NCI-H2107 treated with DMSO at 0.1 percent for 48 hours (cell line): ENCODE measurements around the gene C4orf50.
"Not testable (repeated sequence)": the region's sequence is repeated elsewhere in the genome, so short reads cannot be mapped to it uniquely, and the experiment has no call there.

Experiments used
- DNase-seq: peaks from one replicate; lab custom pipeline; 2025; ENCODE audit not compliant: unreplicated experiment; lab: John Stamatoyannopoulos, UW

C4orf50 gene

DNA sequence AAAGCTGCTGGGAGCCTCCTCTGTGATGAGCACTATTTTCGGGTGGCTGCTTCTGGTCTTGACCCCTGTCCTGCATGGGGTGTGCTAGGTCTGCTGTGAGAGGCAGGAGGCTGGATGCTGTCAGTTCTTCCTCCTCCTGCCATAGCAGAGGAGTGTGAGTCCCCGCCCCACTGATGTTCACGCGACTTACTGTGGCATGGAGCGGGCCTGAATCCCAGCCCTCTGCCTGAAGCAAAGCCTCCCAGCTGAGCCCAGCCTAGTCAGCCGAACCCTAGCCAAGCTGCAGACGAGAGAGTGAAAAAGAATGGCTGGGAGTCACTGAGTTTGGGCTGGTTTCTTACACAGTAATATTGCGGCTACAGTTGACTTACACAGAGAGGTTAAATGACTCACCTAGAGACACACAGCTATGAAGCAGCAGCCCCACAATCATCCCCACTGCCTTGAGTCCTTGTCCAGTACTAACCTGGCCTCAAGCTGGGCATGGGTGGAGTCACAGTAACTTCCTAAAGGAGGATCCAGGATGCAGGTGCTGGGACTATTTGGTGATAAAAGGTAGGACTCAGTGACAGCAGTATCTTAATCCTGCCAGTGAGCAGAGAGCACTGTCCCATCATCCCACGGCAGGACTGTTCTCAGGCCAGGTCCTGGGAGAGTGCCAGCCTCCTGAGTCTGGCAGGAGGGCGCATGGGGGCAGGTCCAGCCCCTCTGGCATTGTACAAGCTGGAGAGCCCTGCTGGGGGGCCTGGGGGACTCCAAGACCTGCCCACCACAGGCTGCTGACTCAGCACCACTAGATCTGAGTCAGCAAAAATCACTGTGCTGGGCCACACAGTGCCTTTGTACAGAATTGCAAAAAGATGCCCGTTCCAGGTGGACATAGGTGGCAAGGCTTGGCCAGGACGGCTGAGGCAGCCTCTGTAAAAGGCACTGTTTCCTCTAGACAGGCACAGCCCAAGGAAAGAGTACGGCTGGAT, 65.0 kb downstream of the C4orf50 start:
- DNase-seq = no peak

- no peak for DNase-seq
Measured at GRCh38 chr4:5952286-5952974, 65.8 kb downstream of the C4orf50 start.

DNA sequence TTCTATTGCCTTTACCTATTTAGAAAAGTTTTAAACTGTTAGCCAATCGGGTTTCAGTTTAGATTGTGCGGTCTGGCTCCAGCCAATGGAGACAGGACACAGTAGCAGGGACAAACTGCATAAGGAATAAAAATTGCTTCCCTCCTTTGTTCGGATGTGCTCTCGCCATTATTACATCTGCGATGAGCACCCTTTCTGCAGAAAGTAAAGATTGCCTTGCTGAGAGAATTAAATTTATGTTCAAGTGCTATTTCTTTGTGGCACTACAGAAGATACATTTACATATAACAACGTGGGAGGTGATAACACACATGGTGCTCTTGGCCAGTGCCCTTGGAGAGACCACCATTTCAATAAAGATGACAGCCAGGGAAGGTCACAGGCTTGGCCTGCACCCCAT, 71.6 kb downstream of the C4orf50 start:
- not testable (repeated sequence) for DNase-seq

DNA sequence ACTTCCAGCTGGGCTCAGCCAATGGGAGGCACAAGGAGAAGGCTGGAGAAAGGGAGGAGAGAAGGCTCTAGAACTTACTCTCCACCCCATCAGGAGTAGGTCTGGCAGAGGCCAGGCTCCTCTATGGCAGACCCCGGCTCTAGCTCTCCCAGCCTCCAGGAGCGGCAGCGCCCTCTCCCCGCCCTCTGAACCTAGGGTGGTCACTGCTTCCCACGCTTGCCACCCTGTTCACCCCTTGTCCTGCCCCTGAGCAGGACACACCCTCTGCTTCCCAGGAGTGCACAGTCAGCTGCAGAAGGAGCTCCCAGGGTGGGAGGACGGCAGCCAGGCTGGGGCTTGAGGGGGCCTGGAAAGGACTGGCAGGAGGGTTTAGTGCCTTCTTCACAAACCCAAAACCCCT, 72.3 kb downstream of the C4orf50 start:
- DNase-seq = no peak

GRCh38 chr4:5945171-5945570, 73.1 kb downstream of the C4orf50 start:
- no peak for DNase-seq

- DNase-seq = no peak
Measured at GRCh38 chr4:5943561-5943960, 74.7 kb downstream of the C4orf50 start.

DNA sequence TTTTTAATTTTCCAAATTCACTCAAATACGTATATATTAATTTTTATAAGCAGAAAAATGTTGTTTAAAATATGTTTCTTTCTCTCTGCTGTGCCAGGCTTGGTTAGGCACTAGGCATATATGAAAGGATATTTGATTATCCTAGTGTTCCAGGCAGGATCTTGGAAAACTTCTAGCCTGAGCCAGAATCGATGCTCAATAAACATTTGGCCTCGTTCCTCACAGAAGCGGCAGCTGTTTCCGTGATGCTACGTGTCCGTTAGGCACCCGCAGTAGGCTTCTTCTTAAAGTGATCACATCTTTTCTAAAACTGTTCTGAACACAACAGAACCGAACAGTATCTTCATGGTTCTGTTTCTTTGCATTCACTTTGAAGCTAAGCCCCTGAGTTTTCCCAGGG, 75.3 kb downstream of the C4orf50 start:
- DNase-seq = no peak

GRCh38 chr4:5941601-5942000, 76.6 kb downstream of the C4orf50 start:
- no peak for DNase-seq

DNA sequence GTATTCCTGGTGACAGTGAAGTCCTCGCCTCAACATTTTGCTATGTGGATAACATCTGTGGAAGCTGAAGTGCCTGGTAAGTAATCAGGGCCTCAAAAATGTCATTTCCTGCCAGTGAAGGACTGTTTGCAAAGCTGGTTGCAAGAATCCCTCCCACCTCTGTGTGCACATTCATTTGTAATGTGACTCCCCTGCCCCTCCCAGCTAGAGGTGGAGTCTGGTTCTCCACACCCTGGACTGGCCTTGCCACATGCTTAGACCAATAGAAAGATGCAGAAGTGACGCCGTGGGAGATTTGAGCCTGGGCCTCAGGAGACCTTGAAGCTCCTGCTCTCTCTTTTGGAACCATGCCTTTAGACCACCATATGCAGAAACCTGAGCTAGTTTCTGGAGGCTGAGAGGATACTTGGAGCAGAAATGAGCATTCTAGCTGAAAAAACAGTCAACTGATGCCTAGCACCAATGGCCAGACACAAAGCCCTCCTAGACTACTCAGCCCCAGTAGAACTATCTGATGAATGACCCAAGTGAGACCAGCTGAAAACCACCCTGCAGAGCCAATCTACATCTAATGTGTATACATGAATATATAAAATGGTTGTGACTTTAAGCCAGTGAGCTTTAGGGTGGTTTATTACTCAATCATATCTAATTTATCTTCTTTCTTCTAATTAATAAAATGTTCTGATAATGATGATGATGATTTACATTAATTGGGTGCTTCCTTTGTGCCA, 77.6 kb downstream of the C4orf50 start:
- DNase-seq = peak; percentile 16

GRCh38 chr4:5933996-5934831, 84.0 kb downstream of the C4orf50 start:
- no peak for DNase-seq

DNA sequence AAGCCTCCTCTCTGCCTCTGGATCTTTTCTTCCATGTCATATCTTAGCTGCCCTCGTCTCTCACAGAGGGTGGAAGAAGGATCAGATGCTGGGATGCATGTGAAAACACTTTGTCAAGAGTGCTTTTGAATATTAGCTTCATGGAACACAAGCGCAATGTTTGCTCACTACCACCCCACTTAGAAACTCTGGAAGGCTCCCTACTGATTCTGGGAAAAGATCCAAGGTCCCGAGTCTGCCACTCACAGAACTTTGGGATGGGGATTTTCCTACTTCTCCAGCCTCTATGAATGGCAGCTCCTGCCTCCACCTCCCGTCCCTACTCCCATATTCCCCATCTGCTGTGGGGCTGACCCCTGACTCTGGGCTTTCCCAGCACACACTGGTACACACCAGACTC, 85.1 kb downstream of the C4orf50 start:
- peak; percentile 68 for DNase-seq

DNA sequence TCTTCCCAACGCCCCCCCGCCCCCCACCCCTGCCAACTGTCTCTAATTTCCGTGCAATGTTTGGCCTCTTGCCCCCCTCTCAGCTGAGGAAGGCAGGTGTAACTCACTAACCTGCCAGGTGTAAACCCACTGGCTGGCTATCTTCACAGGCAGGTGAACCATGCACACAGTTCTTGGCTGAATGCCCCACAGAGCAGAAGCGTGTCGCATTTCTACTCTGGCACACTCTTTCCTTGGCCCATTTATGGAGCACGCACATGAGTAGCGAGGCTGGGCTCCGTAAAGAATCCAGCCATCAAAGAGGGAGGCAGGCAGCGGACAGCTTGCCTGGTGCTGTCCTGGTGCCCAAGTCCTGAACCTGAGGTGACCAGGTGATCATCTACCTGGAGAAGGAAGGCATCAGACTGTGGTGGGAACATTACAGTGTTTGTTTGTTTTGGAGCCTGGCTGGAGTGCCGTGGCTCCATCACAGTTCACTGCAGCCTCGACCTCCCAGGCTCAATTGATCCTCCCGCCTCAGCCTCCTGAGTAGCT, 86.1 kb downstream of the C4orf50 start:
- peak; percentile 79 for DNase-seq

- DNase-seq = no peak
Measured at GRCh38 chr4:5931526-5931925, 86.7 kb downstream of the C4orf50 start.

- DNase-seq = no peak
Measured at GRCh38 chr4:5930876-5931275, 87.4 kb downstream of the C4orf50 start.

GRCh38 chr4:5930456-5930855, 87.8 kb downstream of the C4orf50 start:
- DNase-seq = no peak

DNA sequence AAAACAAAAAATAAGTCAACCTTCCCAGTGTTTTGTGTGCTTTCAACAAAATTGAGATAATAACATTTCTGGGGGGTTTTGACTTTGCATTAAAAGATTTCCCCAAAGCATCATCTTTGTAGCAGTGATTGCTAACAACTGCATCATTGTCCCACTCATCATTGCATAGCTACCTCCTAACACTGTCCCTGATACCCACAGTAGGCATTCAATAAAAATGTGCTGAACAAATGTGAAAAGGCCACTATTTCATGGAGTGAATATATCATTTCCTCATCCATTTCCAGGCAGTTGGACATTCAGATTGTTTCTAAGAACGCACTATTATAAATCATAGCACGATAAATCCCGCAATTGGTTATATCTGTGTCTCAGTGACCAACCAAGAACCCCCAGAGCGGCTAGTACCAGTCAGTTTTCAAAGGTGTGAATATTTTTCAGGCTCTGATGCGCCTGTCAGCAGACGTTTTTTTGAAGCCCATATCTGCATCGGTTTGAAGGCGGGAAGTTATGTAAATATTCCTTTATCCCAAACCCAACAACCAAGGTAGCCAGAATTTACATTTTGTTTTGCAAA, 89.3 kb downstream of the C4orf50 start:
- no peak for DNase-seq

DNA sequence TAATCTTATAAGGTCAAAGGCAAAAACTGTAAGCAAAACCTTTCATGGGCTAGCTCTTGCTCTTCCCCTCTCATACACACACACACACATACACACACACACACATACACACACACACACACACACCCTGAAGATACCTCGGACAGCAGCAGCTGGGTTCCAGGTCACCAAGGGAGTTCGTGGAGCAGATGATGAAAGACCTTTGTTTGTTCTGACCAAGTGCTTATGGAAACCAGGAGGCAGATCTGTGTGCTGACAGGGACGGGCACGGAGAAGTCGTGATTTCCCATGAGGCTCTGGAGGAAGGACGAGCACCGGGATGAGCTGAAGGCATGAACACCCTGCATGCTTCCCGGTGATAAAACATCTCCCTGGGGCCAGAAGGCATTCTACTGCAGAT, 90.0 kb downstream of the C4orf50 start:
- DNase-seq = no peak

- no peak for DNase-seq
Measured at GRCh38 chr4:5927747-5928146, 90.5 kb downstream of the C4orf50 start.

GRCh38 chr4:5927116-5927515, 91.1 kb downstream of the C4orf50 start:
- no peak for DNase-seq

DNA sequence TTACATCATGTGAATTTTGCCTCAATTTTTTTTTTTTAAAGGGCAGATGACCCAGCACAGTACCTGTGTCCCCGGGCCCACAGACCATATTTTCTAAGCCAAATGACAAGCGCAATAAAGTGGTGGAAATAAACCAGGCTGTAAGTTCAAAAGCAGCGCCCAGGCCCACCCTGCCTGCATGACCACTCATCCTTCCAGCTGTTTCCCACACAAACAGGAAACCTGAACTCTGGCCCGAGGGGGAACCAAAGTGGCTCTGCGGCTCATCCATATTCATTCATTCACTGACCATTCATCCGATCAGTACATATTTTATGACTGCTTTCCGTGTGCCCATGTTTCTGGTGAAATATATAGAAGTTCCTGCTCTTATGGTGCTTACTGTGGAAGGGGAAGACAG, 91.6 kb downstream of the C4orf50 start:
- no peak for DNase-seq
